H9 (cell line): Measurements from ENCODE around the gene MMEL1. TPM values are rescaled to one million over a fixed set of nuclear protein-coding genes. Genes with fewer than 3 reads are reported as not detected.

ENCODE experiments used
- DNase-seq: peaks from one replicate; pipeline ENCODE4 v3.0.0-alpha.2; 2017
- H2AFZ ChIP-seq: one replicate; pipeline ENCODE4 v1.6.1; 2013; ENCODE audit warnings: mild to moderate bottlenecking, low read length, control low read depth, moderate library complexity
- H2AK5ac ChIP-seq: 2 replicates; pipeline ENCODE4 v1.6.1; 2013; ENCODE audit warnings: low read length, control low read depth, mixed read lengths; ENCODE audit not compliant: insufficient read length
- H2BK120ac ChIP-seq: one replicate; pipeline ENCODE4 v1.6.1; 2013; ENCODE audit warnings: low read depth, mild to moderate bottlenecking, low read length, control low read depth, inconsistent platforms; ENCODE audit not compliant: poor library complexity, severe bottlenecking
- H2BK12ac ChIP-seq: 2 replicates; pipeline ENCODE4 v1.6.1; 2013; ENCODE audit warnings: low read length, control low read depth, mixed read lengths, low read depth; ENCODE audit not compliant: insufficient read length
- H2BK15ac ChIP-seq: 2 replicates; pipeline ENCODE4 v1.6.1; 2013; ENCODE audit warnings: low read depth, low read length, control low read depth
- H2BK20ac ChIP-seq: one replicate; pipeline ENCODE4 v1.6.1; 2013; ENCODE audit warnings: low read depth, mild to moderate bottlenecking, low read length, control low read depth, inconsistent platforms; ENCODE audit not compliant: poor library complexity, severe bottlenecking
- H2BK5ac ChIP-seq: 2 replicates; pipeline ENCODE4 v1.6.1; 2013; ENCODE audit warnings: low read length, control low read depth, mixed read lengths; ENCODE audit not compliant: insufficient read length
- H3K14ac ChIP-seq: 2 replicates; pipeline ENCODE4 v1.6.1; 2013; ENCODE audit warnings: low read length, control low read depth; ENCODE audit not compliant: insufficient read depth
- H3K18ac ChIP-seq: 2 replicates; pipeline ENCODE4 v1.6.1; 2013; ENCODE audit warnings: low read depth, mild to moderate bottlenecking, mixed read lengths, low read length, control low read depth; ENCODE audit not compliant: insufficient read length
- H3K23ac ChIP-seq: 2 replicates; pipeline ENCODE4 v1.6.1; 2013; ENCODE audit warnings: low read length, control low read depth, mixed read lengths, low read depth; ENCODE audit not compliant: insufficient read length
- H3K23me2 ChIP-seq: 2 replicates; pipeline ENCODE4 v1.6.1; 2013; ENCODE audit warnings: low read depth, mild to moderate bottlenecking, mixed read lengths, low read length, control low read depth; ENCODE audit not compliant: insufficient read length, poor library complexity, severe bottlenecking
- H3K27ac ChIP-seq: 2 replicates; pipeline ENCODE4 v1.5.1; 2013; ENCODE audit warnings: low read length, control low read depth, mixed read lengths, low read depth; ENCODE audit not compliant: insufficient read length
- H3K27me3 ChIP-seq: 2 replicates; pipeline ENCODE4 v1.6.1; 2013; ENCODE audit warnings: low read length, control low read depth, inconsistent platforms; ENCODE audit not compliant: insufficient read depth
- H3K4ac ChIP-seq: 2 replicates; pipeline ENCODE4 v1.6.1; 2013; ENCODE audit warnings: low read depth, mild to moderate bottlenecking, control low read depth, inconsistent platforms, low read length, moderate library complexity
- H3K4me1 ChIP-seq: 2 replicates; pipeline ENCODE4 v1.6.1; 2013; ENCODE audit warnings: low read length, control low read depth, inconsistent platforms; ENCODE audit not compliant: insufficient read depth
- H3K4me2 ChIP-seq: 2 replicates; pipeline ENCODE4 v1.6.1; 2013; ENCODE audit warnings: low read length, control low read depth, mixed read lengths; ENCODE audit not compliant: insufficient read length, insufficient read depth
- H3K56ac ChIP-seq: 2 replicates; pipeline ENCODE4 v1.6.1; 2013; ENCODE audit warnings: low read depth, mild to moderate bottlenecking, mixed read lengths, low read length, control low read depth; ENCODE audit not compliant: insufficient read length
- H3K79me1 ChIP-seq: 2 replicates; pipeline ENCODE4 v1.6.1; 2013; ENCODE audit warnings: low read depth, mild to moderate bottlenecking, moderate library complexity, low read length, control low read depth, inconsistent platforms; ENCODE audit not compliant: insufficient read depth, poor library complexity, severe bottlenecking
- H3K79me2 ChIP-seq: 2 replicates; pipeline ENCODE4 v1.6.1; 2013; ENCODE audit warnings: low read length, control low read depth, inconsistent platforms; ENCODE audit not compliant: insufficient read depth
- H3K9ac ChIP-seq: 2 replicates; pipeline ENCODE4 v1.6.1; 2013; ENCODE audit warnings: low read length, control low read depth, mixed read lengths; ENCODE audit not compliant: insufficient read length; ENCODE audit errors: extremely low read depth
- H3K9me3 ChIP-seq: one replicate; pipeline ENCODE4 v1.6.1; 2013; ENCODE audit warnings: low read depth, low read length, inconsistent platforms; ENCODE audit not compliant: control insufficient read depth
- H3T11ph ChIP-seq: one replicate; pipeline ENCODE4 v1.6.1; 2013; ENCODE audit warnings: mild to moderate bottlenecking, low read length, control low read depth, inconsistent platforms
- H4K20me1 ChIP-seq: one replicate; pipeline ENCODE4 v1.6.1; 2013; ENCODE audit not compliant: control insufficient read depth, insufficient read length, insufficient read depth
- H4K5ac ChIP-seq: 2 replicates; pipeline ENCODE4 v1.6.1; 2013; ENCODE audit warnings: low read depth, mild to moderate bottlenecking, mixed read lengths, low read length, control low read depth; ENCODE audit not compliant: insufficient read length
- H4K8ac ChIP-seq: replicated peaks from 2 replicates; pipeline ENCODE4 v1.6.1; 2013; ENCODE audit warnings: low read length, control low read depth, mixed read lengths, low read depth; ENCODE audit not compliant: insufficient read length
- H4K91ac ChIP-seq: 2 replicates; pipeline ENCODE4 v1.6.1; 2013; ENCODE audit warnings: low read depth, mild to moderate bottlenecking, moderate library complexity, mixed read lengths, low read length, control low read depth; ENCODE audit not compliant: insufficient read length
- H3K27ac Mint-ChIP-seq, 3 experiments: 2 replicates in 2 of 3; 3 replicates in 1 of 3; pipeline ENCODE4 v1.8.0; 2020 to 2021; ENCODE audit warnings: mixed read lengths in 3 of 3, mild to moderate bottlenecking in 1 of 3, moderate library complexity in 1 of 3
- H3K27me3 Mint-ChIP-seq: 2 replicates; pipeline ENCODE4 v1.8.0; 2021; ENCODE audit warnings: low read depth, mild to moderate bottlenecking, moderate library complexity, mixed read lengths
- H3K36me3 Mint-ChIP-seq, 3 experiments: 2 replicates in 2 of 3; 3 replicates in 1 of 3; pipeline ENCODE4 v1.8.0; 2020 to 2021; ENCODE audit warnings: low read depth in 3 of 3, mixed read lengths in 3 of 3; ENCODE audit not compliant: insufficient read depth in 1 of 3
- H3K4me1 Mint-ChIP-seq, 2 experiments: 2 replicates each; pipeline ENCODE4 v1.8.0; 2020; ENCODE audit warnings: mixed read lengths in 2 of 2
- H3K4me3 Mint-ChIP-seq, 2 experiments: 2 replicates in 1 of 2; 3 replicates in 1 of 2; pipeline ENCODE4 v1.8.0; 2020 to 2021; ENCODE audit warnings: mild to moderate bottlenecking in 2 of 2, mixed read lengths in 2 of 2, moderate library complexity in 1 of 2
- H3K9me3 Mint-ChIP-seq, 2 experiments: 2 replicates in 1 of 2; 3 replicates in 1 of 2; pipeline ENCODE4 v1.8.0; 2020; ENCODE audit warnings: mild to moderate bottlenecking in 2 of 2, mixed read lengths in 2 of 2, moderate library complexity in 1 of 2
- WGBS: extraction: QIAGEN DNeasy Blood & Tissue Kit; methylation state at CpG from one replicate; pipeline ENCODE4 v1.1.7; 2013; ENCODE audit warnings: missing lambda C conversion rate, low lambda C conversion rate, mixed read lengths; ENCODE audit not compliant: insufficient read length; ENCODE audit errors: extremely low coverage; 5-methylcytosine and 5-hydroxymethylcytosine counted together
- total RNA-seq: library from RNA; stranded (reverse); gene quantifications from 2 replicates; pipeline ENCODE4 v1.2.1, GENCODE V29; 2021
- TF ChIP-seq, protein P1 (sequence below): fragments of 200-600 bp; sonication (generic); conservative IDR thresholded peaks from 3 replicates; pipeline ENCODE4 v1.8.0; 2021; ENCODE audit warnings: antibody characterized with exemption, mild to moderate bottlenecking

MMEL1 gene
- total RNA-seq, 1 experiment from 2014 or later, result 0.42 TPM

DNA sequence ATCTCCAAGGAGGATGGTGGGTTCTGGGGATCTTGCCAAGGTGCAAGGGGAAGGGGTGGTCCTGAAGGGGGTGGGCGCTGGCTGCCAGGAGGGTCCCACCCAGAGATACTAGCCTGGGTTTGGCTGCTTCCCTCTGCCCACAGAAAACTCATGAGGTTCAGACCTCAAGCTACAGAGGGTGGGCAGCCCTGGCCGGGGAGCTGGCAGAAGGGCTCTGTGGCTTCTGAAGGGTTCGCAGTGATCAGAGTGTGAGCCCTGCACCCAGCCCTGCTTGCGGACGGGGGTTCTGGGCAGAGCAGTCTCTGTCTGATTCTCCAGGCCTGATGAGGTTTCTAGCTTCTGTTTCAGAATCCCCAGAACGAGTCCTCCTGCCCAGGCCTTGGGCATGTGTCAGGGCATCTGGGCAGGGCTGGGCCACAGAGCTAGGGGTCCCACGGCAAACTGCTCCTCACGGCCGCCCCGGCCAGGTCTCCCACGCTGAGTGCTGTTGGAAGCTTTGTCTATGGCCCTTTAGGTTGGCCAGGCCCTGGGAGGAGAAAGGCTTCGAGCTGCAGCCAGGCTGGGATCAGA is 635 bp upstream of the MMEL1 start:
- peaks cover 66% of the 10 kb centered on the region for H3K27me3 Mint-ChIP-seq
- no peak for DNase-seq

More for the DNA sequence above, 635 bp upstream of the MMEL1 start:
- peaks cover 14 to 32% of the 10 kb centered on the region in 2 experiments for H3K4me1 Mint-ChIP-seq
- no peak overlapping the region for H2BK5ac ChIP-seq
- no peak overlapping the region for H4K8ac ChIP-seq
- no peak overlapping the region for H3T11ph ChIP-seq
- no peak overlapping the region for H2AFZ ChIP-seq
- H3K36me3 Mint-ChIP-seq, result peaks cover 7 to 13% (median 13%) of the 10 kb centered on the region in 3 experiments
- peaks cover 3% of the 10 kb centered on the region for H3K23me2 ChIP-seq
- no peak overlapping the region for H3K23ac ChIP-seq
- no peak overlapping the region for H3K18ac ChIP-seq
- H3K9me3 ChIP-seq, result peaks cover 6% of the 10 kb centered on the region
- H3K4ac ChIP-seq, result no peak overlapping the region
- no peaks in the 10 kb centered on the region for H3K79me1 ChIP-seq
- H3K9ac ChIP-seq, result no peak overlapping the region
- H3K4me3 Mint-ChIP-seq, result no peak overlapping the region
- no peak overlapping the region for H2BK120ac ChIP-seq
- no peak overlapping the region for H3K56ac ChIP-seq
- H3K27ac Mint-ChIP-seq, result no peak overlapping the region
- no peak overlapping the region for H4K5ac ChIP-seq
- H4K91ac ChIP-seq, result no peak overlapping the region
- no peaks in the 10 kb centered on the region for H3K79me2 ChIP-seq
- no peaks in the 10 kb centered on the region for H3K4me1 ChIP-seq
- H4K20me1 ChIP-seq, result peaks cover 2% of the 10 kb centered on the region
- WGBS, result no CpG with 5 or more reads among the region's 12 CpGs
- peaks cover 11% of the 10 kb centered on the region; the same call in 1 of the 2 replicates for H3K27me3 ChIP-seq
- H2BK20ac ChIP-seq, result no peak overlapping the region
- H2BK15ac ChIP-seq, result no peak overlapping the region
- H2AK5ac ChIP-seq, result no peak overlapping the region
- H2BK12ac ChIP-seq, result no peak overlapping the region
- TF ChIP-seq, protein P1, sequence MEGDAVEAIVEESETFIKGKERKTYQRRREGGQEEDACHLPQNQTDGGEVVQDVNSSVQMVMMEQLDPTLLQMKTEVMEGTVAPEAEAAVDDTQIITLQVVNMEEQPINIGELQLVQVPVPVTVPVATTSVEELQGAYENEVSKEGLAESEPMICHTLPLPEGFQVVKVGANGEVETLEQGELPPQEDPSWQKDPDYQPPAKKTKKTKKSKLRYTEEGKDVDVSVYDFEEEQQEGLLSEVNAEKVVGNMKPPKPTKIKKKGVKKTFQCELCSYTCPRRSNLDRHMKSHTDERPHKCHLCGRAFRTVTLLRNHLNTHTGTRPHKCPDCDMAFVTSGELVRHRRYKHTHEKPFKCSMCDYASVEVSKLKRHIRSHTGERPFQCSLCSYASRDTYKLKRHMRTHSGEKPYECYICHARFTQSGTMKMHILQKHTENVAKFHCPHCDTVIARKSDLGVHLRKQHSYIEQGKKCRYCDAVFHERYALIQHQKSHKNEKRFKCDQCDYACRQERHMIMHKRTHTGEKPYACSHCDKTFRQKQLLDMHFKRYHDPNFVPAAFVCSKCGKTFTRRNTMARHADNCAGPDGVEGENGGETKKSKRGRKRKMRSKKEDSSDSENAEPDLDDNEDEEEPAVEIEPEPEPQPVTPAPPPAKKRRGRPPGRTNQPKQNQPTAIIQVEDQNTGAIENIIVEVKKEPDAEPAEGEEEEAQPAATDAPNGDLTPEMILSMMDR, result no peak
- H3K14ac ChIP-seq, result no peak overlapping the region
- no peak overlapping the region for H3K4me2 ChIP-seq
- peaks cover 24 to 31% of the 10 kb centered on the region in 2 experiments for H3K9me3 Mint-ChIP-seq
- H3K27ac ChIP-seq, result no peak overlapping the region
